ENCODE data around the gene NOTO. TPM values are rescaled to one million over a fixed set of nuclear protein-coding genes. Genes with fewer than 3 reads are reported as not detected.

NOTO gene
- total and polyA plus RNA-seq, 2 donors from 2014 or later = not detected

DNA sequence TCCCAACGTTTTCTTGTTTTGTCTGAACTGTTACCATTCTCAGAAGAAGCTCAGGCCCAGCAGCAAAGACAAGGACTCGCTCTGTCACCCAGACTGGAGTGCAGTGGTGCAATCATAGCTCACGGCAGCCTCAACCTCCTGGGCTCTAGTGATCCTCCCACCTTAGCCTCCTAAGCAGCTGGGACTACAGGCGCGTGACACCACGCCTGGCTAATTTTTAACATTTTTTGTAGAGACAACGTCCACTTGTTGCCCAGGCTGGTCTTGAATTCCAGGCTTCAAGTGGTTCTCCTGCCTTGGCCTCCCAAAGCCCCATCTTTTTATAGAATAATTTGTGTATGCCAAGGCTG is 9.7 kb downstream of the NOTO start:
- TF ChIP-seq CTCF (IDR thresholded peaks at IDR 0.05; ENCODE audit: borderline replicate concordance, extremely low read depth, insufficient read depth) = no peak
- H3K9me3 ChIP-seq (ENCODE audit: control insufficient read depth in 2 of 3, insufficient read depth in 1 of 3, low read length in 3 of 3) = no peaks in the 10 kb centered on the region
- peaks cover 0 to 5% (median 2%) of the 10 kb centered on the region in 3 donors for H3K4me1 ChIP-seq (ENCODE audit: control insufficient read depth in 2 of 3, insufficient read depth in 2 of 3, low read depth in 1 of 3, low read length in 3 of 3)
- intact Hi-C loops (cut with DNase I) = no loop called here
- H3K36me3 ChIP-seq (ENCODE audit: control insufficient read depth in 2 of 3, insufficient read depth in 3 of 3, low read length in 3 of 3) = no peaks in the 10 kb centered on the region
- no peak overlapping the region for H3K27ac ChIP-seq (ENCODE audit: low read depth in 2 of 2, low read length in 2 of 2)
- FAIRE-seq (no peak), DNase-seq (no peak)
- H3K4me3 ChIP-seq (ENCODE audit: low read length in 3 of 3) = no peak overlapping the region
- H3K9ac ChIP-seq (ENCODE audit: low read length in 3 of 3) = no peak overlapping the region
- H3K27me3 ChIP-seq (ENCODE audit: control insufficient read depth, insufficient read depth, low read length) = peaks cover 2% of the 10 kb centered on the region

DNA sequence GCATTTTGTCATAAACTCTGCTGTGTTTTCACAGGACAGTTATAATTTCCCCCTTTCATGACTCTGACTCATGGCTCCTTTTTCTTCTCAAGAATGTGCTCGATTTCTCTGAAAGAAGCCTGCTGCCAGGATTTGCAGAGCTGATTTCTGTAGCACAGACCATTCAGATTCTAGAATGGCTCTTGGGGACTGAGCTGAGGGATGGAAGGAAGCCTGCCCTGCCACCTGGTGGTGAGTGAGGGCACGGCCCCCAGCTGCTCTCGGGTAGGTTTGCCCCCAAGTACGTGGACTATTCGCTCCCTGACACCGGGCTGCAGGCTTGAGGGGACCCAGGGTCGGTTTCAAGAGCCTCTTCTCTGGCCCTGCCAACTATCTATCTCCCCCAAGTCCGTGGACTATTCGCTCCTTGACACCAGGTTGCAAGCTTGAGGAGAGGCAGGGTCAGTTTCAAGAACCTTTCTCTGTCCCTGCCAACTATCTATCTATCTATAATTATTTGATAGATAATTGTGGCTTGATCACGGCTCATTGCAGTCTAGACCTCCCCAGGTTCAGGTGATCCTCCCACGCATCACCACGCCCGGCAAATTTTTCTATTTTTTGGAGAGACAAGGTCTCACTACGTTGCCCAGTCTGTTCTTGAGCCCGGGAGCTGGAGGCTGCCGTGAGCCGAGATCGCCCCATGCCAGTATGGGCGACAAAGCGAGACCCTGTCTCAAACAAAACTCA is 10.2 kb downstream of the NOTO start:
- Histone ChIP-seq H3K36me3 (ENCODE audit: control insufficient read depth in 2 of 3, insufficient read depth in 3 of 3, low read length in 3 of 3) (no peaks in the 10 kb centered on the region), H3K27me3 (ENCODE audit: control insufficient read depth, insufficient read depth, low read length) (peaks cover 2% of the 10 kb centered on the region), H3K4me3 (ENCODE audit: low read length in 3 of 3) (no peak overlapping the region), H3K27ac (ENCODE audit: low read depth in 2 of 2, low read length in 2 of 2) (no peak overlapping the region), H3K9ac (ENCODE audit: low read length in 3 of 3) (no peak overlapping the region), H3K4me1 (ENCODE audit: control insufficient read depth in 2 of 3, insufficient read depth in 2 of 3, low read depth in 1 of 3, low read length in 3 of 3) (peaks cover 0 to 5% (median 2%) of the 10 kb centered on the region in 3 donors), H3K9me3 (ENCODE audit: control insufficient read depth in 2 of 3, insufficient read depth in 1 of 3, low read length in 3 of 3) (no peaks in the 10 kb centered on the region)
- FAIRE-seq = no peak
- peak; percentile 75 for TF ChIP-seq CTCF (IDR thresholded peaks at IDR 0.05; ENCODE audit: borderline replicate concordance, extremely low read depth, insufficient read depth)
- intact Hi-C loops (cut with DNase I) = no loop called here
- DNase-seq = peak; percentile 68 to 82 (median 72)

DNA sequence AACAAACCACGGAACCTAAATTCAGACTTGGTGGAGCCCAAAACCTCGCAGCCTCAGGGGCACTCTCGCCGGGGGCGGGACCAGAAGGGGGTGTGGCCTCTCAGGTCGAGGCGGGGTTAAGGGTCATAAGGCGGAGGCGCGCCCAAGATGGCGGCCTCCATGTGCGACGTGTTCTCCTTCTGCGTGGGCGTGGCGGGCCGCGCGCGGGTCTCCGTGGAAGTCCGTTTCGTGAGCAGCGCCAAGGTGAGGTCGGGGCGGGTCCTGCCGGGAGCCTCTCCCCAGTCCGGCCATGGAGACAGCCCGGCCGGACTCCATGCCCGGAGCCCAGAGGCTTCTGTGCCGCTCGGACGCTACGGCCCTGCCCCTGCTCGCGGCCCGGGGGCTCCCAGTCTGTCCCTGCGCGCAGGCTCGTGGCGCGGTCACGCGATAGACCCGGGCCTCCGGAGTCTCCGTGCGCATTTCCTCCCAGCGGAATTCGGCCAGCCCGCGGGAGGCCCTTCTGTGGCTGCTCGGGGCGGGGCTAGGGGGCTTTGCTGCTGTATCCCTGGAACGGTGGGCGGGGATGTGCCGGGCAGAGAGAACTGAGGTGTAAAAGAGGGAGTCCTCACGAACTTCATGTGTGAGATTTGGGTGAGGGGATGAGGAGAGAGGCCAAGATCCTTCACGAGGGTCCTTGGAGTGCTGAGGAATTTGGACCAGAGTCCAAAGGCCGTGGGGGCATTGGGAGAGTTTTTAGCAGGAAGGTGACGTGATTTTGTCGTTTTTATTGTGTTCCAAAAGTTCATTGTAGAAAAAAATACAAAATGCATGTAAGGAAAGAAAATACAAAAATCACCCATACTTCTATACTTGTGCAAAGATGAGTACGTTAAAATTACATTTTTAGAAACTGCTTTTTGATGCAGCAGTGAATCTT is 12.0 kb downstream of the NOTO start, which contains the start of gene SMYD5:
SMYD5 (plus strand) TSS at position 126 of the 916 bp plus-strand sequence; CDS start at position 148, 22 bp downstream.
- peak within 1 kb of the TSS; percentile 39 to 72 (median 55) for H3K9ac ChIP-seq (ENCODE audit: low read length in 3 of 3)
- DNase-seq = peak; percentile 83 to 95 (median 91)
- H3K36me3 ChIP-seq (ENCODE audit: control insufficient read depth in 2 of 3, insufficient read depth in 3 of 3, low read length in 3 of 3) = no peaks in the 10 kb centered on the region
- peak within 1 kb of the TSS; percentile 78 to 91 (median 84) for H3K4me3 ChIP-seq (ENCODE audit: low read length in 3 of 3)
- no peak for FAIRE-seq
- H3K27ac ChIP-seq (ENCODE audit: low read depth in 2 of 2, low read length in 2 of 2) = peak within 1 kb of the TSS; percentile 59 to 82
- no peaks in the 10 kb centered on the region for H3K9me3 ChIP-seq (ENCODE audit: control insufficient read depth in 2 of 3, insufficient read depth in 1 of 3, low read length in 3 of 3)
- peaks cover 0 to 5% (median 2%) of the 10 kb centered on the region in 3 donors for H3K4me1 ChIP-seq (ENCODE audit: control insufficient read depth in 2 of 3, insufficient read depth in 2 of 3, low read depth in 1 of 3, low read length in 3 of 3)
- intact Hi-C loops (cut with DNase I) = no loop called here
- no peaks in the 10 kb centered on the region for H3K27me3 ChIP-seq (ENCODE audit: control insufficient read depth, insufficient read depth, low read length)
- no peak for TF ChIP-seq CTCF (IDR thresholded peaks at IDR 0.05; ENCODE audit: borderline replicate concordance, extremely low read depth, insufficient read depth)

Data from kidney (tissue), 14 donors.